Caki2 (cell line): Measurements from ENCODE around the gene OR2B2. TPM values are rescaled to one million over a fixed set of nuclear protein-coding genes. Genes with fewer than 3 reads are reported as not detected.

Experiments
- DNase-seq: peaks from one replicate; pipeline ENCODE4 v3.0.0-alpha.2; 2015; ENCODE audit warnings: low read depth
- in situ Hi-C: cut with HindIII; loops from 2 replicates; pipeline ENCODE4 v1.10.0; 2016; ENCODE audit warnings: low sequenced_read_pairs, low pct_unique_long_range_greater_than_20kb, mixed read lengths
- total RNA-seq: library from RNA; depleted of rRNA; stranded (reverse); fragments of >200 nt; shearing (Covaris generic); gene quantifications from 2 replicates; pipeline ENCODE4 v1.2.3, GENCODE V29; 2014; ENCODE audit warnings: low replicate concordance

OR2B2 gene
- total RNA-seq, 1 experiment from 2014 or later, result not detected

- DNase-seq, result no peak
- in situ Hi-C loops, result no loop called here
These were observed 38.9 kb downstream of the OR2B2 start for GRCh38 chr6:27873021-27873940.

- no peak for DNase-seq
- in situ Hi-C loops, result no loop called here
These were observed 39.6 kb downstream of the OR2B2 start for GRCh38 chr6:27872642-27873020.

- DNase-seq, result peak; percentile 78
- in situ Hi-C loops, result no loop called here
These were observed 40.1 kb downstream of the OR2B2 start for GRCh38 chr6:27871924-27872638.

GRCh38 chr6:27870291-27870870 is 41.8 kb downstream of the OR2B2 start:
- in situ Hi-C loops, result no loop called here
- DNase-seq, result no peak

- in situ Hi-C loops, result no loop called here
- DNase-seq, result no peak
These were observed 43.9 kb downstream of the OR2B2 start for GRCh38 chr6:27868311-27868710.

GRCh38 chr6:27867945-27868300 is 44.3 kb downstream of the OR2B2 start:
- in situ Hi-C loops, result no loop called here
- DNase-seq, result no peak

GRCh38 chr6:27867051-27867944 is 44.9 kb downstream of the OR2B2 start:
- peak; percentile 57 for DNase-seq
- in situ Hi-C loops, result no loop called here

GRCh38 chr6:27866357-27867050 is 45.7 kb downstream of the OR2B2 start:
- in situ Hi-C loops, result no loop called here
- DNase-seq, result peak; percentile 65

- no peak for DNase-seq
- in situ Hi-C loops, result no loop called here
These were observed 46.3 kb downstream of the OR2B2 start for GRCh38 chr6:27865850-27866356.

GRCh38 chr6:27864906-27865849 is 47.0 kb downstream of the OR2B2 start:
- in situ Hi-C loops, result no loop called here
- peak; percentile 93 for DNase-seq

GRCh38 chr6:27863962-27864905 is 48.0 kb downstream of the OR2B2 start:
- DNase-seq, result no peak
- in situ Hi-C loops, result no loop called here

- in situ Hi-C loops, result no loop called here
- no peak for DNase-seq
These were observed 49.7 kb downstream of the OR2B2 start for GRCh38 chr6:27862396-27863066.

- DNase-seq, result no peak
- in situ Hi-C loops, result no loop called here
These were observed 50.3 kb downstream of the OR2B2 start for GRCh38 chr6:27861861-27862260.

GRCh38 chr6:27861276-27861840 is 50.8 kb downstream of the OR2B2 start:
- no peak for DNase-seq
- in situ Hi-C loops, result no loop called here
